ENCODE results near the gene H2BK1. TPM values are rescaled to one million over a fixed set of nuclear protein-coding genes. Genes with fewer than 3 reads are reported as not detected.

The H2BK1 gene
- total RNA-seq, 1 experiment from 2014 or later: 0.87 TPM

GRCh38 chr7:151226875-151227782 is 16.8 kb upstream of the H2BK1 start, which contains the start of gene ABCF2 (continued):
- TF ChIP-seq KAT7 (CRISPR knock-in tag; IDR thresholded peaks at IDR 0.05; ENCODE audit: borderline replicate concordance) (no peak), ZNF512 (CRISPR knock-in tag; IDR thresholded peaks at IDR 0.05; ENCODE audit: borderline replicate concordance) (no peak), E2F1 (CRISPR knock-in tag; IDR thresholded peaks at IDR 0.05) (no peak), ZNF423 (CRISPR knock-in tag; IDR thresholded peaks at IDR 0.05) (no peak), JUN (CRISPR knock-in tag; IDR thresholded peaks at IDR 0.05) (no peak), JAZF1 (CRISPR knock-in tag; IDR thresholded peaks at IDR 0.05) (no peak), OVOL2 (CRISPR knock-in tag; IDR thresholded peaks at IDR 0.05; ENCODE audit: borderline replicate concordance) (no peak), ZNF281 (CRISPR knock-in tag; IDR thresholded peaks at IDR 0.05) (0 out of 2 replicates have a peak, but pooled peaks have one; percentile 34), EMX1 (CRISPR knock-in tag; IDR thresholded peaks at IDR 0.05) (no peak), ZMAT4 (CRISPR knock-in tag; IDR thresholded peaks at IDR 0.05) (no peak), TEAD1 (CRISPR knock-in tag; IDR thresholded peaks at IDR 0.05) (no peak), RORB (CRISPR knock-in tag; IDR thresholded peaks at IDR 0.05) (no peak), ZNF232 (CRISPR knock-in tag; IDR thresholded peaks at IDR 0.05) (peak; percentile 72; the same call in 1 of the 2 replicates), ZNF425 (CRISPR knock-in tag; conservative IDR thresholded peaks at IDR 0.05) (no peak), GABPB1 (CRISPR knock-in tag; IDR thresholded peaks at IDR 0.05) (peak; percentile 79), ZNF138 (CRISPR knock-in tag; conservative IDR thresholded peaks at IDR 0.05) (no peak), SMAD3 (CRISPR knock-in tag; IDR thresholded peaks at IDR 0.05; ENCODE audit: borderline replicate concordance) (0 out of 2 replicates have a peak, but pooled peaks have one; percentile 15), HMGXB4 (CRISPR knock-in tag; IDR thresholded peaks at IDR 0.05) (no peak), SP1 (CRISPR knock-in tag; conservative IDR thresholded peaks at IDR 0.05) (peak; percentile 96), CBFB (CRISPR knock-in tag; IDR thresholded peaks at IDR 0.05; ENCODE audit: low read depth) (no peak)
- TF ChIP-seq, protein P1, sequence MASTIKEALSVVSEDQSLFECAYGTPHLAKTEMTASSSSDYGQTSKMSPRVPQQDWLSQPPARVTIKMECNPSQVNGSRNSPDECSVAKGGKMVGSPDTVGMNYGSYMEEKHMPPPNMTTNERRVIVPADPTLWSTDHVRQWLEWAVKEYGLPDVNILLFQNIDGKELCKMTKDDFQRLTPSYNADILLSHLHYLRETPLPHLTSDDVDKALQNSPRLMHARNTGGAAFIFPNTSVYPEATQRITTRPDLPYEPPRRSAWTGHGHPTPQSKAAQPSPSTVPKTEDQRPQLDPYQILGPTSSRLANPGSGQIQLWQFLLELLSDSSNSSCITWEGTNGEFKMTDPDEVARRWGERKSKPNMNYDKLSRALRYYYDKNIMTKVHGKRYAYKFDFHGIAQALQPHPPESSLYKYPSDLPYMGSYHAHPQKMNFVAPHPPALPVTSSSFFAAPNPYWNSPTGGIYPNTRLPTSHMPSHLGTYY (CRISPR knock-in tag; IDR thresholded peaks at IDR 0.05): no peak
- TF ChIP-seq, protein P2, sequence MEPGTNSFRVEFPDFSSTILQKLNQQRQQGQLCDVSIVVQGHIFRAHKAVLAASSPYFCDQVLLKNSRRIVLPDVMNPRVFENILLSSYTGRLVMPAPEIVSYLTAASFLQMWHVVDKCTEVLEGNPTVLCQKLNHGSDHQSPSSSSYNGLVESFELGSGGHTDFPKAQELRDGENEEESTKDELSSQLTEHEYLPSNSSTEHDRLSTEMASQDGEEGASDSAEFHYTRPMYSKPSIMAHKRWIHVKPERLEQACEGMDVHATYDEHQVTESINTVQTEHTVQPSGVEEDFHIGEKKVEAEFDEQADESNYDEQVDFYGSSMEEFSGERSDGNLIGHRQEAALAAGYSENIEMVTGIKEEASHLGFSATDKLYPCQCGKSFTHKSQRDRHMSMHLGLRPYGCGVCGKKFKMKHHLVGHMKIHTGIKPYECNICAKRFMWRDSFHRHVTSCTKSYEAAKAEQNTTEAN (CRISPR knock-in tag; IDR thresholded peaks at IDR 0.05): 0 out of 2 replicates have a peak, but pooled peaks have one; percentile 38

All from WTC11 (cell line).